MM.1S (cell line): ENCODE data around the gene ECHS1.

Experiments
- DNase-seq: peaks from one replicate; pipeline ENCODE4 v3.0.0-alpha.2; 2015
- H2AFZ ChIP-seq: fragments of 300-600 bp; sonication (generic); 2 replicates; pipeline ENCODE4 v1.6.0; 2016; ENCODE audit warnings: antibody characterized with exemption, low read length
- H3F3A ChIP-seq: fragments of 300-600 bp; sonication (generic); 2 replicates; pipeline ENCODE4 v1.6.1; 2016; ENCODE audit warnings: mild to moderate bottlenecking, antibody characterized with exemption, low read length, moderate library complexity, mixed read lengths; ENCODE audit not compliant: insufficient read depth
- H3K27ac ChIP-seq: fragments of 300-600 bp; sonication (generic); 2 replicates; pipeline ENCODE4 v1.5.1; 2016; ENCODE audit warnings: mild to moderate bottlenecking, low read length
- H3K27me3 ChIP-seq: fragments of 300-600 bp; sonication (generic); replicated peaks from 2 replicates; pipeline ENCODE4 v1.6.0; 2016; ENCODE audit warnings: low read length; ENCODE audit not compliant: insufficient read depth
- H3K36me3 ChIP-seq: fragments of 300-600 bp; sonication (generic); replicated peaks from 2 replicates; pipeline ENCODE4 v1.6.1; 2016; ENCODE audit warnings: mild to moderate bottlenecking, low read length, mixed read lengths; ENCODE audit not compliant: insufficient read depth
- H3K4me1 ChIP-seq: fragments of 300-600 bp; sonication (generic); 2 replicates; pipeline ENCODE4 v1.6.1; 2016; ENCODE audit warnings: low read length, mixed read lengths
- H3K4me2 ChIP-seq: fragments of 300-600 bp; sonication (generic); 2 replicates; pipeline ENCODE4 v1.6.0; 2016; ENCODE audit warnings: low read depth, low read length
- H3K4me3 ChIP-seq: fragments of 300-600 bp; sonication (generic); 2 replicates; pipeline ENCODE4 v1.5.1; 2016; ENCODE audit warnings: low read length, mixed read lengths
- H3K79me2 ChIP-seq: fragments of 300-600 bp; sonication (generic); 2 replicates; pipeline ENCODE4 v1.6.1; 2016; ENCODE audit warnings: mixed run types, low read length, mixed read lengths
- H3K9ac ChIP-seq: fragments of 300-600 bp; sonication (generic); 2 replicates; pipeline ENCODE4 v1.6.1; 2016; ENCODE audit warnings: low read length, mixed read lengths
- H3K9me2 ChIP-seq: fragments of 300-600 bp; sonication (generic); replicated peaks from 2 replicates; pipeline ENCODE4 v1.6.1; 2016; ENCODE audit warnings: mild to moderate bottlenecking, low read length, mixed read lengths; ENCODE audit not compliant: insufficient read depth
- H3K9me3 ChIP-seq: fragments of 300-600 bp; sonication (generic); replicated peaks from 2 replicates; pipeline ENCODE4 v1.6.1; 2016; ENCODE audit warnings: mild to moderate bottlenecking, low read length, mixed read lengths; ENCODE audit not compliant: insufficient read depth
- H4K20me1 ChIP-seq: fragments of 300-600 bp; sonication (generic); 2 replicates; pipeline ENCODE4 v1.6.1; 2016; ENCODE audit warnings: mild to moderate bottlenecking, low read length, moderate library complexity, mixed read lengths; ENCODE audit not compliant: insufficient read depth
- CTCF ChIP-seq: fragments of 300-600 bp; sonication (generic); IDR thresholded peaks from 2 replicates; pipeline ENCODE4 v1.5.1; 2016; ENCODE audit warnings: antibody characterized with exemption, low read length, mixed read lengths
- EZH2 ChIP-seq: fragments of 300-600 bp; sonication (generic); optimal IDR thresholded peaks from 2 replicates; pipeline ENCODE3; 2017; ENCODE audit warnings: low read depth, mild to moderate bottlenecking, antibody characterized with exemption, low read length, mixed read lengths
- EZH2phosphoT487 ChIP-seq: fragments of 300-600 bp; sonication (generic); IDR thresholded peaks from 2 replicates; pipeline ENCODE4 v1.6.1; 2018; ENCODE audit warnings: antibody characterized with exemption, low read length

ECHS1 gene

GRCh38 chr10:133365461-133366129, 7.6 kb downstream of the ECHS1 start:
- Histone ChIP-seq H3K27me3 (0 out of 2 replicates have a peak, but pooled peaks cover 4% of the 10 kb centered on the region), H3K36me3 (no peaks in the 10 kb centered on the region), H3K4me3 (no peak overlapping the region), H3K9ac (no peak overlapping the region), H3K79me2 (no peaks in the 10 kb centered on the region), H2AFZ (no peak overlapping the region), H3K9me2 (no peaks in the 10 kb centered on the region), H3K27ac (no peak overlapping the region), H3K9me3 (no peaks in the 10 kb centered on the region), H3F3A (no peaks in the 10 kb centered on the region), H4K20me1 (no peaks in the 10 kb centered on the region), H3K4me1 (no peaks in the 10 kb centered on the region), H3K4me2 (no peak overlapping the region)
- no peak for DNase-seq
- TF ChIP-seq CTCF (no peak), EZH2phosphoT487 (no peak), EZH2 (no peak)

- Histone ChIP-seq H3K9me2 (no peaks in the 10 kb centered on the region), H2AFZ (no peak overlapping the region), H3K4me2 (no peak overlapping the region), H3F3A (no peaks in the 10 kb centered on the region), H3K9me3 (no peaks in the 10 kb centered on the region), H3K79me2 (no peaks in the 10 kb centered on the region), H4K20me1 (no peaks in the 10 kb centered on the region), H3K4me1 (no peaks in the 10 kb centered on the region), H3K27me3 (peaks cover 4% of the 10 kb centered on the region; the same call in 1 of the 2 replicates), H3K4me3 (no peak overlapping the region), H3K36me3 (no peaks in the 10 kb centered on the region), H3K9ac (no peak overlapping the region), H3K27ac (no peak overlapping the region)
- DNase-seq, result no peak
- TF ChIP-seq CTCF (no peak), EZH2 (no peak), EZH2phosphoT487 (no peak)
Measured at GRCh38 chr10:133364645-133365431, 8.3 kb downstream of the ECHS1 start.

DNA sequence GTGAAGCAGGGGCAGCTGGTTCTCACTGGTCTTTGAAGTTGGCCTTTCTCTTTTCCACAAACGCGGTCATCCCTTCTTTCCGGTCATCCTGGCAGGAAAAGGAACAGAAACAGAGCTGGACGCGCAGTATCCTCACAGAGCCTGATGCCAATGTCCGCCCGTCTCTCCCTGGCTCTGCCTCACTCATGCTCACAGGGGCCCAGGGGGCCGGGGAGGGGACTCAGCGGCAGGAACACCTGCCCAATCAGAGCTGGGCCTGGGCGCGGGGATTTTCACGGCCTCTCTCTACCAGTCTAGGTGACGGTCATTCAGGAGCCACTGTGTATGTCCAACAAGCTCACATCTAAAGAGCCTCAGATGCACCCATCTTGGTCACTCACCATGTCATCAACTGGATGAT, 10.3 kb downstream of the ECHS1 start:
- Histone ChIP-seq H3K79me2 (no peaks in the 10 kb centered on the region), H3K36me3 (no peaks in the 10 kb centered on the region), H3K4me3 (no peak overlapping the region), H4K20me1 (no peaks in the 10 kb centered on the region), H3K9me3 (no peaks in the 10 kb centered on the region), H3K4me1 (no peaks in the 10 kb centered on the region), H3K27me3 (peaks cover 4% of the 10 kb centered on the region; the same call in 1 of the 2 replicates), H3K4me2 (no peak overlapping the region), H3K27ac (no peak overlapping the region), H3F3A (no peaks in the 10 kb centered on the region), H3K9ac (no peak overlapping the region), H3K9me2 (no peaks in the 10 kb centered on the region), H2AFZ (no peak overlapping the region)
- DNase-seq, result no peak
- TF ChIP-seq EZH2phosphoT487 (no peak), CTCF (no peak), EZH2 (no peak)
